ENCODE measurements around the gene ZNF205. TPM values are rescaled to one million over a fixed set of nuclear protein-coding genes. Genes with fewer than 3 reads are reported as not detected.

Gene ZNF205
- total and polyA plus RNA-seq, 2 of the 8 experiments (the other 6 are each of a cell fraction or from before 2014, with no cell fraction given), result 19.1 to 19.9 TPM

GRCh38 chr16:3138342-3138741 is 26.0 kb downstream of the ZNF205 start:
- FAIRE-seq, result no peak
- Histone ChIP-seq H3K79me1 (ENCODE audit: low read depth, low read length) (no peaks in the 10 kb centered on the region; the same call in 1 of the 2 replicates), H3K4ac (replicated peaks; ENCODE audit: insufficient read length, low read depth, low read length) (no peak overlapping the region), H2AFZ (ENCODE audit: low read length) (no peak overlapping the region), H4K91ac (replicated peaks; ENCODE audit: insufficient read length, low read length) (no peak overlapping the region), H3K27ac (ENCODE audit: low read depth, low read length) (no peak overlapping the region), H2BK20ac (ENCODE audit: low read length) (no peak overlapping the region), H3K56ac (replicated peaks; ENCODE audit: insufficient read length, low read depth, low read length) (no peak overlapping the region), H3K23ac (ENCODE audit: insufficient read length) (no peak overlapping the region), H4K20me1 (replicated peaks in 1 of 2; ENCODE audit: control insufficient read depth in 1 of 2, insufficient read depth in 2 of 2, low read length in 2 of 2) (peaks cover 0 to 10% of the 10 kb centered on the region in 2 experiments), H3K4me2 (ENCODE audit: insufficient read depth in 1 of 2, low read depth in 2 of 2, low read length in 2 of 2) (no peak overlapping the region), H2AK5ac (ENCODE audit: low read depth, low read length) (no peak overlapping the region), H4K5ac (ENCODE audit: insufficient read length, low read depth, low read length) (no peak overlapping the region), H3K36me3 (ENCODE audit: control insufficient read depth in 2 of 4, insufficient read depth in 4 of 4, low read length in 3 of 4) (peaks cover 0 to 8% (median 3%) of the 10 kb centered on the region in 4 experiments; a peak in 4 of 8 replicates), H3K9ac (replicated peaks in 1 of 4; ENCODE audit: extremely low read depth in 1 of 4, low read depth in 3 of 4, low read length in 3 of 4) (no peak overlapping the region), H2BK5ac (ENCODE audit: low read depth, low read length) (no peak overlapping the region), H4K8ac (ENCODE audit: extremely low read depth, insufficient read depth, low read length) (no peak overlapping the region), H3K14ac (ENCODE audit: insufficient read length) (no peak overlapping the region), H2BK15ac (ENCODE audit: low read length) (no peak overlapping the region), H3K4me1 (replicated peaks in 1 of 4; ENCODE audit: control insufficient read depth in 3 of 4, insufficient read depth in 4 of 4, low read length in 3 of 4) (0 out of 7 replicates have a peak, but pooled peaks cover 0 to 2% (median 0%) of the 10 kb centered on the region in 4 experiments), H3K9me3 (ENCODE audit: insufficient read depth in 2 of 2, low read depth in 1 of 2, low read length in 1 of 2) (no peaks in the 10 kb centered on the region), H3K18ac (ENCODE audit: extremely low read depth, low read length) (no peak overlapping the region), H3K27me3 (replicated peaks in 1 of 4; ENCODE audit: control insufficient read depth in 3 of 4, extremely low read depth in 1 of 4, insufficient read depth in 3 of 4, low read length in 3 of 4) (no peaks in the 10 kb centered on the region), H2BK120ac (replicated peaks; ENCODE audit: low read depth, low read length) (no peak overlapping the region), H3K79me2 (ENCODE audit: control insufficient read depth in 1 of 2, insufficient read depth in 2 of 2, low read length in 2 of 2) (peaks cover 7 to 10% of the 10 kb centered on the region in 2 experiments), H3K23me2 (ENCODE audit: low read depth, low read length) (peaks cover 8% of the 10 kb centered on the region), H2BK12ac (ENCODE audit: low read depth, low read length) (no peak overlapping the region), H3K4me3 (ENCODE audit: extremely low read depth in 1 of 4, insufficient read depth in 2 of 4, low read depth in 3 of 4, low read length in 4 of 4) (no peak overlapping the region)
- no peak for DNase-seq (ENCODE audit: low read depth in 1 of 2, low spot score in 2 of 2)
- CTCF ChIA-PET (ENCODE audit: partially characterized antibody), result interaction anchor here (4.4 to 17.4 kb wide), 3 partner anchors 9 to 33 kb away, joined by 26 to 619 read pairs (median 29); partner anchors contain the start of genes ZNF205 and ZSCAN10
- 95% methylated on average over 21 of the region's 21 CpGs; no CpG with 5 or more reads in 1 of the 2 experiments for WGBS, 2 experiments (ENCODE audit: extremely low coverage in 1 of 2, insufficient coverage in 1 of 2, insufficient read length in 1 of 2, insufficient replicate concordance in 2 of 2, low coverage in 1 of 2, low lambda C conversion rate in 2 of 2, missing lambda C conversion rate in 1 of 2)
- POLR2A ChIA-PET (ENCODE audit: partially characterized antibody), result interaction anchor here (0.6 to 2.3 kb wide), 5 partner anchors 10 to 134 kb away, joined by 3 to 5 read pairs (median 3); no protein-coding TSS in a partner anchor
- TF ChIP-seq ASH2L (IDR thresholded peaks at IDR 0.05; ENCODE audit: low read length) (no peak), GABPA (IDR thresholded peaks at IDR 0.05; ENCODE audit: borderline replicate concordance, insufficient read depth, low read length) (no peak), TAF7 (optimal IDR thresholded peaks at IDR 0.05; ENCODE audit: borderline replicate concordance, low read depth, low read length) (no peak), RXRA (IDR thresholded peaks at IDR 0.05; ENCODE audit: insufficient read depth, low read depth, low read length) (no peak), ATF3 (IDR thresholded peaks at IDR 0.05; ENCODE audit: insufficient read depth, low read depth, low read length) (no peak), EP300 (IDR thresholded peaks at IDR 0.05; ENCODE audit: borderline replicate concordance in 1 of 2, low read depth in 2 of 2, low read length in 2 of 2) (no peak), SIX5 (IDR thresholded peaks at IDR 0.05; ENCODE audit: low read depth, low read length) (no peak), SP2 (IDR thresholded peaks at IDR 0.05; ENCODE audit: low read length) (no peak), RBBP5 (IDR thresholded peaks at IDR 0.05; ENCODE audit: borderline replicate concordance, low read depth, low read length) (no peak), RNF2 (IDR thresholded peaks at IDR 0.05; ENCODE audit: borderline replicate concordance, low read depth, low read length, missing control alignments, poor library complexity, severe bottlenecking) (no peak), CBX8 (IDR thresholded peaks at IDR 0.05; ENCODE audit: borderline replicate concordance, low read depth, low read length) (no peak), KDM1A (IDR thresholded peaks at IDR 0.05; ENCODE audit: borderline replicate concordance, low read length) (no peak)

All from H1 (cell line).